Liver (tissue), 9 donors: ENCODE measurements around the gene ERMN. TPM values are rescaled to one million over a fixed set of nuclear protein-coding genes. Genes with fewer than 3 reads are reported as not detected.

Experiments used
- DNase-seq: peaks from one replicate; pipeline ENCODE4 v3.0.0-alpha.2; 2017; ENCODE audit warnings: low spot score
- H3K27ac ChIP-seq, 2 donors: one replicate each; pipeline ENCODE4 v1.7.0; 2013; ENCODE audit warnings: inconsistent platforms in 2 of 2, low read length in 2 of 2, control low read depth in 1 of 2, low read depth in 1 of 2, mild to moderate bottlenecking in 1 of 2
- H3K27me3 ChIP-seq, 4 donors: one replicate each; pipeline versions ENCODE4 v1.6.1 to v1.7.0; 2013; ENCODE audit warnings: low read length in 3 of 4, inconsistent platforms in 1 of 4, mild to moderate bottlenecking in 1 of 4, moderate library complexity in 1 of 4; ENCODE audit not compliant: control insufficient read depth in 4 of 4, insufficient read depth in 4 of 4
- H3K36me3 ChIP-seq, 4 donors: one replicate each; pipeline versions ENCODE4 v1.6.1 to v1.7.0; 2013; ENCODE audit warnings: low read length in 3 of 4, mild to moderate bottlenecking in 3 of 4, low read depth in 1 of 4, moderate library complexity in 1 of 4; ENCODE audit not compliant: control insufficient read depth in 4 of 4, insufficient read depth in 3 of 4
- H3K4me1 ChIP-seq, 4 donors: one replicate each; pipeline versions ENCODE4 v1.6.1 to v1.7.0; 2013; ENCODE audit warnings: low read length in 3 of 4, mild to moderate bottlenecking in 3 of 4, moderate library complexity in 1 of 4; ENCODE audit not compliant: control insufficient read depth in 4 of 4, insufficient read depth in 4 of 4
- H3K4me3 ChIP-seq, 3 donors: one replicate each; pipeline versions ENCODE4 v1.6.1 to v1.7.0; 2013; ENCODE audit warnings: low read length in 3 of 3, control low read depth in 1 of 3, low read depth in 1 of 3, mild to moderate bottlenecking in 1 of 3
- H3K9ac ChIP-seq, 2 donors: one replicate each; pipeline ENCODE4 v1.7.0; 2013; ENCODE audit warnings: low read length in 2 of 2, mild to moderate bottlenecking in 2 of 2, moderate library complexity in 2 of 2, control low read depth in 1 of 2, low read depth in 1 of 2
- H3K9me3 ChIP-seq, 4 donors: one replicate each; pipeline versions ENCODE4 v1.6.1 to v1.7.0; 2013; ENCODE audit warnings: low read length in 3 of 4; ENCODE audit not compliant: control insufficient read depth in 4 of 4
- EGR1 ChIP-seq, 2 donors: IDR thresholded peaks; 2 replicates each; pipeline ENCODE4 v1.6.1; 2016 to 2018; ENCODE audit warnings: antibody characterized with exemption in 2 of 2, low read depth in 2 of 2
- FOXA1 ChIP-seq: IDR thresholded peaks from 2 replicates; pipeline ENCODE4 v1.6.1; 2016; ENCODE audit warnings: antibody characterized with exemption
- FOXA2 ChIP-seq: IDR thresholded peaks from 2 replicates; pipeline ENCODE4 v1.6.1; 2016; ENCODE audit warnings: antibody characterized with exemption
- GABPA ChIP-seq, 2 donors: IDR thresholded peaks in 1 of 2; conservative IDR thresholded peaks in 1 of 2; 2 replicates each; pipeline ENCODE4 v1.6.1; 2016; ENCODE audit warnings: antibody characterized with exemption in 2 of 2, mild to moderate bottlenecking in 1 of 2, moderate library complexity in 1 of 2
- HNF4A ChIP-seq, 2 donors: conservative IDR thresholded peaks; 2 replicates each; pipeline ENCODE4 v1.6.1; 2016; ENCODE audit warnings: antibody characterized with exemption in 2 of 2, mild to moderate bottlenecking in 2 of 2
- HNF4G ChIP-seq: IDR thresholded peaks from 2 replicates; pipeline ENCODE4 v1.6.1; 2016; ENCODE audit warnings: antibody characterized with exemption
- JUND ChIP-seq, 2 donors: IDR thresholded peaks; 2 replicates each; pipeline ENCODE4 v1.6.1; 2016; ENCODE audit warnings: antibody characterized with exemption in 2 of 2
- NR2F2 ChIP-seq: IDR thresholded peaks from 2 replicates; pipeline ENCODE4 v1.6.1; 2016; ENCODE audit warnings: antibody characterized with exemption
- RAD21 ChIP-seq, 2 donors: IDR thresholded peaks; 2 replicates each; pipeline ENCODE4 v1.6.1; 2016; ENCODE audit warnings: antibody characterized with exemption in 2 of 2, mild to moderate bottlenecking in 2 of 2
- RXRA ChIP-seq, 2 donors: IDR thresholded peaks; 2 replicates each; pipeline ENCODE4 v1.6.1; 2017 to 2018; ENCODE audit warnings: antibody characterized with exemption in 2 of 2, mild to moderate bottlenecking in 1 of 2
- SP1 ChIP-seq: IDR thresholded peaks from 2 replicates; pipeline ENCODE4 v1.6.1; 2018; ENCODE audit warnings: antibody characterized with exemption, mild to moderate bottlenecking
- TAF1 ChIP-seq: conservative IDR thresholded peaks from 2 replicates; pipeline ENCODE4 v1.6.1; 2016; ENCODE audit warnings: antibody characterized with exemption, mild to moderate bottlenecking
- YY1 ChIP-seq: IDR thresholded peaks from 2 replicates; pipeline ENCODE4 v1.6.1; 2016; ENCODE audit warnings: antibody characterized with exemption, mild to moderate bottlenecking
- WGBS: extraction: QIAGEN DNeasy Blood & Tissue Kit; methylation state at CpG from one replicate; pipeline ENCODE4 v1.1.7; 2013; 5-methylcytosine and 5-hydroxymethylcytosine counted together
- polyA plus RNA-seq, 2 donors: library from polyadenylated mRNA; stranded (reverse) in 1 of 2; unstranded in 1 of 2; fragments of 200-250 nt in 1 of 2; fragments of >200 nt in 1 of 2; fragmentation: Nextera tagmentation in 1 of 2; extraction: Ambion mirVana in 1 of 2; gene quantifications; one replicate each; pipeline versions ENCODE4 v1.2.1 to v1.2.3, GENCODE V29; 2013 to 2015
- total RNA-seq, 2 donors: library from RNA; depleted of rRNA; stranded (reverse); fragments of >200 nt; gene quantifications; one replicate each; pipeline ENCODE4 v1.2.3, GENCODE V29; 2014
- TF ChIP-seq, protein P1 (sequence below): fragments of 150-350 bp; IDR thresholded peaks from 2 replicates; pipeline ENCODE4 v1.5.1; 2017; ENCODE audit warnings: improper control_type of control experiment, low read depth, low read length; ENCODE audit not compliant: missing input control
- TF ChIP-seq, protein P2 (sequence below): IDR thresholded peaks from 2 replicates; pipeline ENCODE4 v1.6.1; 2016; ENCODE audit warnings: antibody characterized with exemption
- TF ChIP-seq, protein P3 (sequence below): IDR thresholded peaks from 2 replicates; pipeline ENCODE4 v1.6.1; 2016; ENCODE audit warnings: antibody characterized with exemption, mild to moderate bottlenecking
- TF ChIP-seq, protein P4 (sequence below): IDR thresholded peaks from 2 replicates; pipeline ENCODE4 v1.6.1; 2016; ENCODE audit warnings: antibody characterized with exemption
- TF ChIP-seq, protein P5 (sequence below): IDR thresholded peaks from 2 replicates; pipeline ENCODE4 v1.6.1; 2016; ENCODE audit warnings: antibody characterized with exemption
- donor health status: healthy.
- donor health status: healthy.
- donor health status: healthy.
- donor health status: healthy.
- donor health status: healthy.

ERMN gene
- total and polyA plus RNA-seq, 4 donors: 0.05 to 0.08 TPM; not detected in 2

DNA sequence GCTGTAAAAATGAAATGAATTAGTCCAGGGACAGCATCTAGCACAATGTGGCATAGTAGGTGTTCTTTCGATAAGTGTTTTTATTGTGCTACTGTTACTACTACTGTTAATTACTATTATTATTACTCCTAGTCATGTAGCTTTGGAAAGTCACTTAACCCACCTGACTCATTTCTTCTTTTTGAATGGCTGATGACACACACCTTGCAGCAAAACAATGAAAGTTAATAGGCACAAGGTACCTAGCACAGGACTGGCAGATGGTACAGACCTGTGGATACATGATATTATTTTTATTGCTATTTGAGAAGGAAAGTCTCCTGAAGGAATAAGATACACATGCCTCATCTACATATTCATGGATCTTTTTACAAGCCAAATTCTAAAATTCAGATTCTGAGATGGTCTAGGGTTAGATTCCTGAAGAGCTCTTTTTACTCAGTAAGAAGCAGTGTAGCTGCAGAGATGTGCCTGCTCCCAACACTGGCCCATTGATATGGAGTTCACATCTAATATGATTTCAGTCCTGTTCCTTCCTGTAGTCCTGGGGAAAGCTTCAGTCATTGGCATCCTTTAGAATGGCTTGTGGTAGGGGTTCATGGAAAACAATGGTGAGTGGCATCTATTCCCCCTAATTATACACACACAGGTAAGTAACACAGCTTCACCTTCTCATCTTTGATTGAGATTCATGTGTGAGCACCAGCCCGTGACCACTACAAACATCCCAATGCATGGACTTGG lies 7.9 kb upstream of the ERMN start (continued):
- TF ChIP-seq, protein P1, sequence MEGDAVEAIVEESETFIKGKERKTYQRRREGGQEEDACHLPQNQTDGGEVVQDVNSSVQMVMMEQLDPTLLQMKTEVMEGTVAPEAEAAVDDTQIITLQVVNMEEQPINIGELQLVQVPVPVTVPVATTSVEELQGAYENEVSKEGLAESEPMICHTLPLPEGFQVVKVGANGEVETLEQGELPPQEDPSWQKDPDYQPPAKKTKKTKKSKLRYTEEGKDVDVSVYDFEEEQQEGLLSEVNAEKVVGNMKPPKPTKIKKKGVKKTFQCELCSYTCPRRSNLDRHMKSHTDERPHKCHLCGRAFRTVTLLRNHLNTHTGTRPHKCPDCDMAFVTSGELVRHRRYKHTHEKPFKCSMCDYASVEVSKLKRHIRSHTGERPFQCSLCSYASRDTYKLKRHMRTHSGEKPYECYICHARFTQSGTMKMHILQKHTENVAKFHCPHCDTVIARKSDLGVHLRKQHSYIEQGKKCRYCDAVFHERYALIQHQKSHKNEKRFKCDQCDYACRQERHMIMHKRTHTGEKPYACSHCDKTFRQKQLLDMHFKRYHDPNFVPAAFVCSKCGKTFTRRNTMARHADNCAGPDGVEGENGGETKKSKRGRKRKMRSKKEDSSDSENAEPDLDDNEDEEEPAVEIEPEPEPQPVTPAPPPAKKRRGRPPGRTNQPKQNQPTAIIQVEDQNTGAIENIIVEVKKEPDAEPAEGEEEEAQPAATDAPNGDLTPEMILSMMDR: no peak
- TF ChIP-seq JUND (IDR thresholded peaks at IDR 0.05) (no peak), FOXA2 (no peak), HNF4G (no peak), TAF1 (no peak)

DNA sequence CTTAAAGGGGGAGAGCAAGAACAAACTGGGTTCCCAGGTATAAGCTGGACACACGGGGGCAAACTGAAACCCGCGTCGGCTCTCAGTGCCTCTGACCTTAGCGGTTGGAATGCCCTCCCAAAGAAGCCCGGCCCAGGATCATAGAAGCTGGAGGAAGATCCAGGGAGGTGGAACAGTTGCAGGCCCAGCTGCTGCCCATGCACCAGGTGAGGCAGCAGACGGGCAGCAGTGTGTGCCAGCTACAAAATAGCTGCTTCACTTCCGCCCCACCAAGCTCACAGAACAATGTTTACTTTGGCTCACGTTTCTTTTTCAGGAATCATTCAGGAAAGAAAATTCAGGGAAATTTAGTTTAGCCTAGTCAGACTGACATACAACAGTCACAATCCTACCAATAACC lies 3.9 kb upstream of the ERMN start:
- no peak overlapping the region for H3K27ac ChIP-seq

More for the DNA sequence above, 3.9 kb upstream of the ERMN start:
- no peak for DNase-seq
- Histone ChIP-seq H3K4me3 (no peak overlapping the region), H3K27me3 (no peaks in the 10 kb centered on the region), H3K36me3 (no peaks in the 10 kb centered on the region), H3K4me1 (peaks cover 0 to 4% (median 1%) of the 10 kb centered on the region in 4 donors), H3K9ac (no peak overlapping the region), H3K9me3 (no peaks in the 10 kb centered on the region)
- TF ChIP-seq, protein P2, sequence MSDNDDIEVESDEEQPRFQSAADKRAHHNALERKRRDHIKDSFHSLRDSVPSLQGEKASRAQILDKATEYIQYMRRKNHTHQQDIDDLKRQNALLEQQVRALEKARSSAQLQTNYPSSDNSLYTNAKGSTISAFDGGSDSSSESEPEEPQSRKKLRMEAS: no peak
- TF ChIP-seq, protein P3, sequence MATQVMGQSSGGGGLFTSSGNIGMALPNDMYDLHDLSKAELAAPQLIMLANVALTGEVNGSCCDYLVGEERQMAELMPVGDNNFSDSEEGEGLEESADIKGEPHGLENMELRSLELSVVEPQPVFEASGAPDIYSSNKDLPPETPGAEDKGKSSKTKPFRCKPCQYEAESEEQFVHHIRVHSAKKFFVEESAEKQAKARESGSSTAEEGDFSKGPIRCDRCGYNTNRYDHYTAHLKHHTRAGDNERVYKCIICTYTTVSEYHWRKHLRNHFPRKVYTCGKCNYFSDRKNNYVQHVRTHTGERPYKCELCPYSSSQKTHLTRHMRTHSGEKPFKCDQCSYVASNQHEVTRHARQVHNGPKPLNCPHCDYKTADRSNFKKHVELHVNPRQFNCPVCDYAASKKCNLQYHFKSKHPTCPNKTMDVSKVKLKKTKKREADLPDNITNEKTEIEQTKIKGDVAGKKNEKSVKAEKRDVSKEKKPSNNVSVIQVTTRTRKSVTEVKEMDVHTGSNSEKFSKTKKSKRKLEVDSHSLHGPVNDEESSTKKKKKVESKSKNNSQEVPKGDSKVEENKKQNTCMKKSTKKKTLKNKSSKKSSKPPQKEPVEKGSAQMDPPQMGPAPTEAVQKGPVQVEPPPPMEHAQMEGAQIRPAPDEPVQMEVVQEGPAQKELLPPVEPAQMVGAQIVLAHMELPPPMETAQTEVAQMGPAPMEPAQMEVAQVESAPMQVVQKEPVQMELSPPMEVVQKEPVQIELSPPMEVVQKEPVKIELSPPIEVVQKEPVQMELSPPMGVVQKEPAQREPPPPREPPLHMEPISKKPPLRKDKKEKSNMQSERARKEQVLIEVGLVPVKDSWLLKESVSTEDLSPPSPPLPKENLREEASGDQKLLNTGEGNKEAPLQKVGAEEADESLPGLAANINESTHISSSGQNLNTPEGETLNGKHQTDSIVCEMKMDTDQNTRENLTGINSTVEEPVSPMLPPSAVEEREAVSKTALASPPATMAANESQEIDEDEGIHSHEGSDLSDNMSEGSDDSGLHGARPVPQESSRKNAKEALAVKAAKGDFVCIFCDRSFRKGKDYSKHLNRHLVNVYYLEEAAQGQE: no peak
- TF ChIP-seq JUND (IDR thresholded peaks at IDR 0.05): no peak
- TF ChIP-seq RXRA (IDR thresholded peaks at IDR 0.05): no peak
- no peak for TF ChIP-seq NR2F2
- TF ChIP-seq YY1: no peak
- TF ChIP-seq GABPA (IDR thresholded peaks at IDR 0.05 in 1 of 2, conservative IDR thresholded peaks at IDR 0.05 in 1 of 2): peak in 1 of 2 donors; percentile 47
- TF ChIP-seq EGR1 (IDR thresholded peaks at IDR 0.05; ENCODE audit: low read depth in 2 of 2): no peak
- TF ChIP-seq, protein P4, sequence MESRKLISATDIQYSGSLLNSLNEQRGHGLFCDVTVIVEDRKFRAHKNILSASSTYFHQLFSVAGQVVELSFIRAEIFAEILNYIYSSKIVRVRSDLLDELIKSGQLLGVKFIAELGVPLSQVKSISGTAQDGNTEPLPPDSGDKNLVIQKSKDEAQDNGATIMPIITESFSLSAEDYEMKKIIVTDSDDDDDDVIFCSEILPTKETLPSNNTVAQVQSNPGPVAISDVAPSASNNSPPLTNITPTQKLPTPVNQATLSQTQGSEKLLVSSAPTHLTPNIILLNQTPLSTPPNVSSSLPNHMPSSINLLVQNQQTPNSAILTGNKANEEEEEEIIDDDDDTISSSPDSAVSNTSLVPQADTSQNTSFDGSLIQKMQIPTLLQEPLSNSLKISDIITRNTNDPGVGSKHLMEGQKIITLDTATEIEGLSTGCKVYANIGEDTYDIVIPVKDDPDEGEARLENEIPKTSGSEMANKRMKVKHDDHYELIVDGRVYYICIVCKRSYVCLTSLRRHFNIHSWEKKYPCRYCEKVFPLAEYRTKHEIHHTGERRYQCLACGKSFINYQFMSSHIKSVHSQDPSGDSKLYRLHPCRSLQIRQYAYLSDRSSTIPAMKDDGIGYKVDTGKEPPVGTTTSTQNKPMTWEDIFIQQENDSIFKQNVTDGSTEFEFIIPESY: no peak
- TF ChIP-seq HNF4A (conservative IDR thresholded peaks at IDR 0.05): no peak
- TF ChIP-seq, protein P5, sequence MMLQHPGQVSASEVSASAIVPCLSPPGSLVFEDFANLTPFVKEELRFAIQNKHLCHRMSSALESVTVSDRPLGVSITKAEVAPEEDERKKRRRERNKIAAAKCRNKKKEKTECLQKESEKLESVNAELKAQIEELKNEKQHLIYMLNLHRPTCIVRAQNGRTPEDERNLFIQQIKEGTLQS: no peak
- TF ChIP-seq HNF4G: no peak
- TF ChIP-seq SP1: peak; percentile 6
- peak; percentile 80 for TF ChIP-seq FOXA2
- no peak for TF ChIP-seq TAF1
- TF ChIP-seq FOXA1: peak; percentile 75
- TF ChIP-seq, protein P1: no peak
- peak in 1 of 2 donors; percentile 19 for TF ChIP-seq RAD21 (IDR thresholded peaks at IDR 0.05)
- 64% methylated on average over 9 of the region's 9 CpGs for WGBS
